ENCODE results near the gene PRDM15. TPM values are rescaled to one million over a fixed set of nuclear protein-coding genes. Genes with fewer than 3 reads are reported as not detected.

The PRDM15 gene
- total and polyA plus RNA-seq, 2 donors (not counting 3 experiments of a cell fraction or from before 2014, with no cell fraction given), result 11.8 to 12.9 TPM

GRCh38 chr21:41827951-41828883, 50.9 kb downstream of the PRDM15 start:
- peaks cover 0 to 2% of the 10 kb centered on the region in 2 experiments for H3K36me3 ChIP-seq (ENCODE audit: control insufficient read depth in 2 of 2, extremely low read depth in 1 of 2, insufficient read depth in 2 of 2, low read length in 2 of 2)
- no TSS peak for BruUV-seq (replicated peaks)
- DNase-seq (ENCODE audit: low read depth, low spot score) (no peak), FAIRE-seq (no peak)
- ChIA-PET POLR2A (no interaction called here), CTCF (interaction anchor here (1.6 kb wide), 1 partner anchor 12 kb away, joined by 8 read pairs; no protein-coding TSS in a partner anchor)
- intact Hi-C loops (cut with micrococcal nuclease), result no loop called here
- H3K79me2 ChIP-seq (ENCODE audit: control insufficient read depth, insufficient read depth, low read length), result no peaks in the 10 kb centered on the region
- no peak overlapping the region for H3K4me3 ChIP-seq (replicated peaks in 1 of 3; ENCODE audit: insufficient read depth in 1 of 3, low read depth in 1 of 3, low read length in 3 of 3)
- TF ChIP-seq FOS (IDR thresholded peaks at IDR 0.05; ENCODE audit: borderline replicate concordance, insufficient read depth, low read length) (no peak), CTCF (IDR thresholded peaks at IDR 0.05; ENCODE audit: extremely low read depth in 1 of 2, insufficient read depth in 1 of 2, low read depth in 1 of 2, low read length in 2 of 2) (no peak), POLR2AphosphoS5 (IDR thresholded peaks at IDR 0.05; ENCODE audit: insufficient read depth, low read depth, low read length) (no peak), EZH2 (IDR thresholded peaks at IDR 0.05; ENCODE audit: borderline replicate concordance, low read depth, low read length, severe bottlenecking) (no peak), MAX (IDR thresholded peaks at IDR 0.05; ENCODE audit: insufficient read depth, insufficient read length) (no peak), POLR2A (IDR thresholded peaks at IDR 0.05; ENCODE audit: low read depth, low read length) (no peak), GATA2 (IDR thresholded peaks at IDR 0.05; ENCODE audit: insufficient read depth, insufficient read length, low read depth, low read length) (no peak), MYC (IDR thresholded peaks at IDR 0.05; ENCODE audit: low read depth, low read length) (no peak), JUN (IDR thresholded peaks at IDR 0.05; ENCODE audit: borderline replicate concordance, insufficient read depth, insufficient read length, low read depth) (no peak)
- dilution Hi-C loops (cut with MboI; ENCODE audit: extremely low pct_ligation_motif_present, low sequenced_read_pairs), result no loop called here
- H3K27ac ChIP-seq (ENCODE audit: insufficient read depth, low read depth, low read length), result no peak overlapping the region
- no peaks in the 10 kb centered on the region for H3K9me3 ChIP-seq (replicated peaks; ENCODE audit: control insufficient read depth, insufficient read depth, low read length)
- no peak overlapping the region for H2AFZ ChIP-seq (ENCODE audit: low read depth, low read length)
- H4K20me1 ChIP-seq (replicated peaks; ENCODE audit: control insufficient read depth, extremely low read depth, insufficient read depth, low read length), result no peaks in the 10 kb centered on the region
- no peak overlapping the region for H3K4me2 ChIP-seq (ENCODE audit: insufficient read depth, low read length)
- no peaks in the 10 kb centered on the region for H3K4me1 ChIP-seq (ENCODE audit: control insufficient read depth, extremely low read depth, insufficient read depth, low read length)
- H3K27me3 ChIP-seq (ENCODE audit: control insufficient read depth in 2 of 2, insufficient read depth in 2 of 2, low read length in 2 of 2), result no peaks in the 10 kb centered on the region
- H3K9ac ChIP-seq (replicated peaks; ENCODE audit: extremely low read depth, insufficient read depth, low read length), result no peak overlapping the region
- H3K9me1 ChIP-seq (replicated peaks; ENCODE audit: control insufficient read depth, extremely low read depth, insufficient read depth, low read length), result no peaks in the 10 kb centered on the region
